22Rv1 (cell line): Measurements from ENCODE around the gene DVL2.

Source experiments
- H3K27ac ChIP-seq: fragments of 450-650 bp; 2 replicates; pipeline ENCODE4 v1.5.1; 2017
- ZFX ChIP-seq: fragments of 450-650 bp; IDR thresholded peaks from 2 replicates; pipeline ENCODE4 v1.6.1; 2017; ENCODE audit warnings: antibody characterized with exemption, borderline replicate concordance
- TF ChIP-seq, protein P1 (sequence below): fragments of 450-650 bp; IDR thresholded peaks from 2 replicates; pipeline ENCODE4 v1.5.1; 2017; ENCODE audit warnings: mild to moderate bottlenecking

DVL2 gene

DNA sequence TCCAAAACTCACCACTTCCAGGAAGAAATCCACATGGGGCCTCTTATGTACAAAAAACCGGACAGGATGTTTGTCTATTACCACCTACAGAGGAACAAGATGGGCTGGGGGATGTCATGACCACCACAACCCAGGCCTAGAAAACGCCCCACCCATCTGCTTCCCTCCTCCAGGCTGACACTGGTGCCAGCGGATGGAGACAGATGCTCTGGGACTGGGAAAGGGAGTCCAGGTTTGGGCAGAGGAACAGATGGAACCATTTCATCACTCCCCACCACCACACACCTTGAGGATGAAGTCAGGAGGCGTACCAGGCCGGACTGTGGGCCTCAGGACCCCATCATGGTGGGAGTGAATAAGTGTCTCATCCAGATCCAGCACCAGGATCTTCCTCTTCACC is 12.5 kb upstream of the DVL2 start:
- H3K27ac ChIP-seq: no peak overlapping the region
- no peak for TF ChIP-seq ZFX
- TF ChIP-seq, protein P1, sequence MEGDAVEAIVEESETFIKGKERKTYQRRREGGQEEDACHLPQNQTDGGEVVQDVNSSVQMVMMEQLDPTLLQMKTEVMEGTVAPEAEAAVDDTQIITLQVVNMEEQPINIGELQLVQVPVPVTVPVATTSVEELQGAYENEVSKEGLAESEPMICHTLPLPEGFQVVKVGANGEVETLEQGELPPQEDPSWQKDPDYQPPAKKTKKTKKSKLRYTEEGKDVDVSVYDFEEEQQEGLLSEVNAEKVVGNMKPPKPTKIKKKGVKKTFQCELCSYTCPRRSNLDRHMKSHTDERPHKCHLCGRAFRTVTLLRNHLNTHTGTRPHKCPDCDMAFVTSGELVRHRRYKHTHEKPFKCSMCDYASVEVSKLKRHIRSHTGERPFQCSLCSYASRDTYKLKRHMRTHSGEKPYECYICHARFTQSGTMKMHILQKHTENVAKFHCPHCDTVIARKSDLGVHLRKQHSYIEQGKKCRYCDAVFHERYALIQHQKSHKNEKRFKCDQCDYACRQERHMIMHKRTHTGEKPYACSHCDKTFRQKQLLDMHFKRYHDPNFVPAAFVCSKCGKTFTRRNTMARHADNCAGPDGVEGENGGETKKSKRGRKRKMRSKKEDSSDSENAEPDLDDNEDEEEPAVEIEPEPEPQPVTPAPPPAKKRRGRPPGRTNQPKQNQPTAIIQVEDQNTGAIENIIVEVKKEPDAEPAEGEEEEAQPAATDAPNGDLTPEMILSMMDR: no peak

DNA sequence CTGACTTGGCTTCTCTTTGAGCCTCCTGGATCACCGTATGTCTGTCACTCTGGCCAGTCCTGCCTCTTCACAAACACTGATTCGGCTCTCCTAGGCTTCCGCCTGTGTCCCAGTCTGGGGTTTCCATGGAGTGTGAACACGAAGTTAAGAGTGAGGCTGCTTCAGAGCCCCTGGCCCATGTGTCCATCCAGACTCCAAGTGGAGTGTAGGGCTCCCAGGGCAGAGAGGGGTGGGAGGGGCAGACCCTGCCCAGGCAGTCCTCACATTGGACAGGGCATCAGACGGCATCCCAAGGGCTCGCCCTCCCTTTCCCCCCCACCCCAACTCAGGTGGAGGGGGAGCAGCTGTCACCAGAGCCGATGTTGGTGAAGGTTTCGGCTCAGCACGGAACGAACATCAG is 9.5 kb upstream of the DVL2 start:
- peak overlapping the region; percentile 98 for H3K27ac ChIP-seq

DNA sequence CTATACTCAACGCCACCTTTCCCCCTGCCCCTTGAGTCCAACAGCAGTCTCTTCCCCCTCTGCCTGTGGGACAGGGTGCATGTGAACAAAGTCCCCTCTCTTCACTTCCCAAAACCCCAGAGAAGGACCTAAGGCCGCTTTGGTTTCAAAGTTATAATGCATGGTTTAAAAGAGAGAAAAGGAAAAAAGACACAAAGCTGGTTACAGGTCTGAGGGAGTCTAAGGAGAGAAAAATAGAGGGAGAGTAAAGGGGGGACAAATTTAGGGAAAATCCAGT is 9.1 kb upstream of the DVL2 start:
- H3K27ac ChIP-seq: peak overlapping the region; percentile 98
- TF ChIP-seq, protein P1: no peak
- no peak for TF ChIP-seq ZFX

DNA sequence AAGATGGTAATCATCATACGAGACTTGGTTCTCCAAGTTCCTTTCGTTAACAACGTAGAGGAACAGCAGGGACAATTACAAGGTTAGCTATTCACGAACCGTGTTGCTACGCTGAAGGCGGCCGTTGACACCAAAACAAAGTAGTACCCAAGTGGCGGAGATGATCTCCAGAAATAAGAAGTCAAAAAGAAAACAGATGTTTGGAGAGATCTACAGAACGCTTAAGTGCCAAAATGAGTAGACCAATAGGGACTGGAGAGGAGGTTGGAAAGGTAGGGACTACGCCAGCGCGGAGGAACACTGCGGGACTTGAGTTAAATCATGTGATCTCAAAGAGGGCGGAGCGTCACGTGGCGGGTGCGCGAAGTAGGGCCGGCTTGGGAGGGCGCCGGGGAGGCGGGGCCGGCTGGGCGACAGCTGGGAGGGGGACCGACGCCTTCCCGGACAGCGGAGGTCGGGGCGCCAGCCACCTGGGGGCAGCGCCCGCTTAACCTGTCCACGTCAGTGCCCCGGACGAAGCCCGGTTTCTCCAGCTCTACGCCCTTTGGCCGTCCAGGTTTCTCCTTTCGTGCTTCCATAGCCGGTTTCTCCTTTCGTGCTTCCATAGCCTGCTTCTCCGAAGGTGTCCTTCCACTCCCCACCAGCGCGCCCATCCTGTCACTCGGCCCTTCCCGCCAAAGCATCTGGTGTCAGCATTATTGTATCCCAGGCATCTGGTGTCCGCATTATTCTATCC is 8.6 kb upstream of the DVL2 start:
- H3K27ac ChIP-seq: peak overlapping the region; percentile 98
- no peak for TF ChIP-seq ZFX
- TF ChIP-seq, protein P1: no peak

DNA sequence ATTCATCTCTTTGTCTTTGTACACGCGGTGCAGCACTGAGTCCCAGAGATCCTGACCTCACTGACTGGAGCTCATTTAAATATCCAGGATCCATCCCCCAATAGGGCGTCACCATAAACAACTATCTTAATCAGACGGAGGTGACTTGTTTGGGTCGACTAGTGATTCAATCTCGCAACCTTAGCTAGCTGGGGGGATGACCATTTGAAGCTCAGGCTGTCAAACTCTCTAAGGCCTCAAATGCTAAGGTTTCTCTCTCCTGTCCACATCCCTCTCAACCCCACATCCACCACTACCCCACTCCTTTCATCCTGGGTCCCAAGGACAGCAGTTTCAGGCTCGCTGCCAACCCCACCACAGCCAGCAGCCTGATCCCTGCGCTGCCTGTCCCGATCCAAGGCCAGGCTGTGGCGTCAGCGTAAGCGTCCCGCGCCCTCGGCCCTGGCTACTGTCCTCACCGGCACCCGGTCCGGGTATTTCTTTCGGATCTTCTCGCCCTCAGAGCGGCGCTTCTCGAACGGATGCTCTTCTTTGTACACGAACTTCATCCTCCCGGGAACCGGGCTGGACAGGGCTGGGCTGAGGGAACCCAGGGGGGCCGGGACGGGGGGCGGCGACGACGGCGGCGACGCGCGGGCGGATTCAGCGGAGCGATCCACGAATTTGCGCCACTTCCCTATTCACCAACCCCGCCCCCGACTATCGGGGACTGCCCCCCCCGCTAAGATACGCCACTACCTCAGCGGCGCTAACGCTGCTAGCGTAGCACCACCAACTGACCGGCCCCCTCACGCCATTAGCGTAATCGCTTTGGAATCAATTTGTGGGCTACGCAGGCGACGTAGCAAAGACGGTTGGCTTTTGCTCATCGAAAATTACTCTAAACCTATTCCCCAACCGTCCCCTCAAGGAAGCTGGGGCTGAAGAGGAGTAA is 7.7 kb upstream of the DVL2 start, which contains the start of gene GABARAP:
Gene GABARAP, minus strand, starts transcription at position 667 of the 934 bp plus-strand sequence. Its CDS starts 119 bp downstream, at position 548.
- TF ChIP-seq, protein P1: no peak
- no peak for TF ChIP-seq ZFX
- H3K27ac ChIP-seq: peak within 1 kb of the TSS; percentile 98

DNA sequence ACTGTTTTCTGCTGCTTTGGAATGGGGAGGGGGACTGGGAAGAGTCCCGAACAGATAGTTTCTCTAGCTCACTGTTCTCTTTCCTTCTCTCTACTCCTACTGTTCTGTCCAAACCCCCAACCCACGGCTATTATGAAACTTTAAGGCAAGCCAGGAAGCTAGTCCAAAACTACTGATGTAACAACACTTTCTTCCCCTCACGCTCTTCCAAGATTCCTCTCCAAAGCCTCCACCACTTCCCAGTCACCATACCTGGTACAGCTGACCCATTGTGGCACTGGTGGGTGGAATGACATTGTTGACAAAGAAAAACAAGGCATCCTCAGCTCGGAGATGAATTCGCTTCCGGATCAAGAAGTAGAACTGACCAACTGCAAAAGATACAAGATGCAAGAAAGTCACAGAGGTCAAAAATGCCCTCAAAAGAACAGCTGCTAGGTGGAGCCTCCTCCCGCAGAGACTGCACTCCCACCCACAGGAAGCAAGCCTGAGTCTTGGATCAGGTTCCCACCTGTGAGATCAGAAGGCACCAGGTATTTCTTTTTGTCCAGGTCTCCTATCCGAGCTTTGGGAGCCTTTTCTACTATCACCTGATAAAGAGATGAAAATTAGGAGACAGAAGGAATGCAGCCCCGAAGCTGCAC is 6.9 kb upstream of the DVL2 start:
- no peak for TF ChIP-seq ZFX
- TF ChIP-seq, protein P1: no peak
- H3K27ac ChIP-seq: peak overlapping the region; percentile 98

DNA sequence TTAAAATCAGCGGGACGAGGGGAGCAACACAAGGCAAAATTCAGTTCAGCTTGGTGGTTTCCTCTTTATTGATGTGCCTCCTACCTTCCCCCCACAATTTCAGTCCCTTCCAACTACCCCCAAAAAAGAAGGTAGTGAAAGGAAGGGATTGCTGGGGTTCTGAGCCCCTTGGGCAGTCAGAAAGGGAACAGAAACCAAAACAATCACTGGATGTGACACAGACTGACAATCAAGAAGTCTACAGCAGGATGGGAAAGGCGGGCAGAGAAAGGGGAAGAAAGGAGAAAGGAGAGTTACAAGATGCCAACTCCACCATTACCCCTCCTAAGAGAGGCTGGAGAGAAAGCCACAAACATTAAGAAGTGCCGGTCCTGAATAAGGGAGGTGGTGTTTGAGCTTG is 6.1 kb upstream of the DVL2 start:
- H3K27ac ChIP-seq: peak overlapping the region; percentile 98
- TF ChIP-seq, protein P1: no peak
- TF ChIP-seq ZFX: no peak
